HG02798 (cell line): ENCODE measurements around the gene ZP3.
"Not testable (repeated sequence)": the region's sequence is repeated elsewhere in the genome, so short reads cannot be mapped to it uniquely, and the experiment has no call there.

Experiments
- ATAC-seq: cut with Tn5 transposase; IDR thresholded peaks from one replicate; pipeline ENCODE4 v1.9.1; 2021; ENCODE audit warnings: mild to moderate bottlenecking; ENCODE audit not compliant: unreplicated experiment, poor library complexity

The ZP3 gene

GRCh38 chr7:76439120-76439888 lies 14.6 kb downstream of the ZP3 start:
- not testable (repeated sequence) for ATAC-seq

- ATAC-seq = not testable (repeated sequence)
Measured at GRCh38 chr7:76440404-76440803, 15.7 kb downstream of the ZP3 start.

GRCh38 chr7:76441792-76442191 lies 17.0 kb downstream of the ZP3 start:
- peak; percentile 47 for ATAC-seq

GRCh38 chr7:76442664-76443446 lies 18.1 kb downstream of the ZP3 start:
- ATAC-seq = not testable (repeated sequence)

- not testable (repeated sequence) for ATAC-seq
Measured at GRCh38 chr7:76443846-76444245, 19.1 kb downstream of the ZP3 start.

- ATAC-seq = peak; percentile 81
Measured at GRCh38 chr7:76445577-76446008, 20.8 kb downstream of the ZP3 start.

- not testable (repeated sequence) for ATAC-seq
Measured at GRCh38 chr7:76457017-76457416, 32.3 kb downstream of the ZP3 start.

GRCh38 chr7:76458504-76458903 lies 33.8 kb downstream of the ZP3 start:
- not testable (repeated sequence) for ATAC-seq

GRCh38 chr7:76460767-76461166 lies 36.0 kb downstream of the ZP3 start:
- not testable (repeated sequence) for ATAC-seq

- peak; percentile 98 for ATAC-seq
Measured at GRCh38 chr7:76461464-76462101, 36.8 kb downstream of the ZP3 start, which contains the start of gene DTX2. Gene DTX2, plus strand, starts transcription at chr7:76461709. Its CDS starts 18,801 bp downstream, at chr7:76480510.

- not testable (repeated sequence) for ATAC-seq
Measured at GRCh38 chr7:76462271-76462882, 37.6 kb downstream of the ZP3 start.

- not testable (repeated sequence) for ATAC-seq
Measured at GRCh38 chr7:76464959-76465358, 40.2 kb downstream of the ZP3 start.

- not testable (repeated sequence) for ATAC-seq
Measured at GRCh38 chr7:76465950-76466349, 41.2 kb downstream of the ZP3 start.

GRCh38 chr7:76467743-76468404 lies 43.1 kb downstream of the ZP3 start:
- not testable (repeated sequence) for ATAC-seq

- not testable (repeated sequence) for ATAC-seq
Measured at GRCh38 chr7:76471556-76472221, 46.9 kb downstream of the ZP3 start.

GRCh38 chr7:76473097-76473496 lies 48.3 kb downstream of the ZP3 start:
- not testable (repeated sequence) for ATAC-seq

GRCh38 chr7:76476280-76476679 lies 51.5 kb downstream of the ZP3 start:
- ATAC-seq = not testable (repeated sequence)

GRCh38 chr7:76476742-76477474 lies 52.2 kb downstream of the ZP3 start:
- not testable (repeated sequence) for ATAC-seq
